ENCODE data around the gene KLHL13.

The KLHL13 gene

GRCh38 chrX:117990438-117990837, 126.2 kb downstream of the KLHL13 start:
- Histone ChIP-seq H3K9ac (ENCODE audit: low read length) (no peak overlapping the region), H3K27ac (ENCODE audit: low read depth, low read length) (no peak overlapping the region), H3K9me3 (ENCODE audit: control insufficient read depth, insufficient read depth, low read depth, low read length) (no peaks in the 10 kb centered on the region), H3K36me3 (ENCODE audit: control insufficient read depth, insufficient read depth, low read length) (no peaks in the 10 kb centered on the region), H3K4me3 (ENCODE audit: low read depth, low read length) (no peak overlapping the region), H3K27me3 (ENCODE audit: control insufficient read depth, insufficient read depth, low read length) (peaks cover 2% of the 10 kb centered on the region; the same call in 1 of the 2 replicates), H3K4me1 (ENCODE audit: control insufficient read depth, insufficient read depth, low read length) (no peaks in the 10 kb centered on the region)

DNA sequence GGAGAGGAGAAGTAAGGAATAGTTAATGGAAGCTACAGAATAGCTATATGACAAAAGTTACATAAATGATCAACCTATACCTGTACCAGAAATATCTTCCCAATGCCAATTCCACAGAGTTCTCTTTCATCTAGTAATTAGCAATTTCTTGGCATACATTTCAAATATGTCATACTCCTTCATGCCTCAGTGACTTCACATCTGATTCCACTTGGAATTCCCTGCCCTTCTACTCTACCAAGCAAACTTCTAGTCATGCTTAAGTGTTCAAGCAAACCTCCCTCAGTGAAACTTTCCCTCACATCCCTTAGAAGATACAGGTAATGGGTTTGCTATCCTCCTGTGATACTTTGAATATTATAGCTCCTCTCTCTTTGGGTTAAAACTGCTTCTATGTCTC, 127.1 kb downstream of the KLHL13 start:
- Histone ChIP-seq H3K36me3 (ENCODE audit: control insufficient read depth, insufficient read depth, low read length) (no peaks in the 10 kb centered on the region), H3K4me3 (ENCODE audit: low read depth, low read length) (no peak overlapping the region), H3K9ac (ENCODE audit: low read length) (no peak overlapping the region), H3K4me1 (ENCODE audit: control insufficient read depth, insufficient read depth, low read length) (no peaks in the 10 kb centered on the region), H3K27ac (ENCODE audit: low read depth, low read length) (no peak overlapping the region), H3K27me3 (ENCODE audit: control insufficient read depth, insufficient read depth, low read length) (peaks cover 2% of the 10 kb centered on the region; the same call in 1 of the 2 replicates), H3K9me3 (ENCODE audit: control insufficient read depth, insufficient read depth, low read depth, low read length) (no peaks in the 10 kb centered on the region)

- H3K9ac ChIP-seq (ENCODE audit: low read length) = no peak overlapping the region
- H3K27ac ChIP-seq (ENCODE audit: low read depth, low read length) = no peak overlapping the region
- no peaks in the 10 kb centered on the region for H3K4me1 ChIP-seq (ENCODE audit: control insufficient read depth, insufficient read depth, low read length)
- H3K27me3 ChIP-seq (ENCODE audit: control insufficient read depth, insufficient read depth, low read length) = peaks cover 2% of the 10 kb centered on the region; the same call in 1 of the 2 replicates
- no peaks in the 10 kb centered on the region for H3K36me3 ChIP-seq (ENCODE audit: control insufficient read depth, insufficient read depth, low read length)
- H3K4me3 ChIP-seq (ENCODE audit: low read depth, low read length) = no peak overlapping the region
- no peaks in the 10 kb centered on the region for H3K9me3 ChIP-seq (ENCODE audit: control insufficient read depth, insufficient read depth, low read depth, low read length)
Observed at GRCh38 chrX:117987373-117987772, 129.2 kb downstream of the KLHL13 start.

- no peak overlapping the region for H3K27ac ChIP-seq (ENCODE audit: low read depth, low read length)
- H3K9ac ChIP-seq (ENCODE audit: low read length) = no peak overlapping the region
- peaks cover 2% of the 10 kb centered on the region; the same call in 1 of the 2 replicates for H3K27me3 ChIP-seq (ENCODE audit: control insufficient read depth, insufficient read depth, low read length)
- no peaks in the 10 kb centered on the region for H3K36me3 ChIP-seq (ENCODE audit: control insufficient read depth, insufficient read depth, low read length)
- H3K4me3 ChIP-seq (ENCODE audit: low read depth, low read length) = no peak overlapping the region
- H3K9me3 ChIP-seq (ENCODE audit: control insufficient read depth, insufficient read depth, low read depth, low read length) = no peaks in the 10 kb centered on the region
- H3K4me1 ChIP-seq (ENCODE audit: control insufficient read depth, insufficient read depth, low read length) = no peaks in the 10 kb centered on the region
Observed at GRCh38 chrX:117985241-117985640, 131.4 kb downstream of the KLHL13 start.

DNA sequence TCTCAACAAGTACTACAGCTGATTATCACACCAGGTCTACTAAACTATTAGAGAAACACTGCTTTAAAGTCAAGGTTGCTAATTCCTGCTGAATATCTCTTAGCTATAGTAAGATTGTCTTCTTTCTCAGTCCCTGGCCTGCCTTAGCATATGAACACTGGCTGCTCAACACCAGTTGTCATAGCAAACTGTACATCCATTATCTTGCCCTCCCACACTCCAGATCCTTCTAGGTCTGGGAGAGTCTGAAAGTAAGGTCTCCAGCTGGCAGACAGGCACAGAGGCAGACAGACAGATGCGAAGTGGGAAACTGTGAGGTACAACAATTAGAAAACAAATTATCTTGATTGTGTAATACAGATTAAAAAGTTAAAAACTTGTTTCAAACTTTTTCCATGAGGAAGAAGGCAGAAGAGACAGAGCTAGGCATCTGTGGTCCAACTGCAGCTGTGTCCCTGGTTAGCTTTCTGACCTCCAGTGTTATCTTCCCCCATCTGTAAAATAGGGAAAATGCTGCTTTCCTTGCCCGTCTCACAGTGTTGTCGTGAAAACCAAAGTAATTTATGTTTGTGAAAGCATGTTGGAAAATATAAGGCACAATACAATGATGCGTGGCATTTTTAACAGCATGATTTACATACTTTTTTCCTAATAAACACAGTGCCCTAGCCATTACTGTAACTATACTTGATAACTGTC, 133.8 kb downstream of the KLHL13 start:
- Histone ChIP-seq H3K27me3 (ENCODE audit: control insufficient read depth, insufficient read depth, low read length) (peaks cover 2% of the 10 kb centered on the region; the same call in 1 of the 2 replicates), H3K27ac (ENCODE audit: low read depth, low read length) (no peak overlapping the region), H3K36me3 (ENCODE audit: control insufficient read depth, insufficient read depth, low read length) (no peaks in the 10 kb centered on the region), H3K9ac (ENCODE audit: low read length) (no peak overlapping the region), H3K9me3 (ENCODE audit: control insufficient read depth, insufficient read depth, low read depth, low read length) (no peaks in the 10 kb centered on the region), H3K4me3 (ENCODE audit: low read depth, low read length) (no peak overlapping the region), H3K4me1 (ENCODE audit: control insufficient read depth, insufficient read depth, low read length) (no peaks in the 10 kb centered on the region)

- Histone ChIP-seq H3K27me3 (ENCODE audit: control insufficient read depth, insufficient read depth, low read length) (no peaks in the 10 kb centered on the region; the same call in 1 of the 2 replicates), H3K36me3 (ENCODE audit: control insufficient read depth, insufficient read depth, low read length) (no peaks in the 10 kb centered on the region), H3K4me1 (ENCODE audit: control insufficient read depth, insufficient read depth, low read length) (no peaks in the 10 kb centered on the region), H3K9ac (ENCODE audit: low read length) (no peak overlapping the region), H3K9me3 (ENCODE audit: control insufficient read depth, insufficient read depth, low read depth, low read length) (no peaks in the 10 kb centered on the region), H3K27ac (ENCODE audit: low read depth, low read length) (no peak overlapping the region), H3K4me3 (ENCODE audit: low read depth, low read length) (no peak overlapping the region)
Observed at GRCh38 chrX:117978402-117978801, 138.2 kb downstream of the KLHL13 start.

DNA sequence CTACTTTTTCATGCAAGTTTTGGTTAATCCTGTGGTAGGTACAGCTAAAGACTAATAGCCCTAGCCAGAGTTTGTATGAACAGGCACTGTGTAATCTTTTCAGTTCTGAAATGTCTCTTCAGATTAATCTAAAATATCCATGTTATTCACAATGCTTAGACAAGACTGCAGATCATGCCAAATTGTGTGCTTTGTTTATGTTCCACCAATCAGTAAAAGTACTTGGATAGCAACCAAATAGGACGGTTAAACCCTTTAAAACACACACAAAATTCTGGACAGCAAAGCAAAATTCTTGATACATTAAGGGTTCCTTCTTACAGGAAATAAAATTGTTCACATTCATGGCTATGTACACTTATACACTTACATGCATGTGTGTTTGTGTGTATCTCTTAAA, 139.1 kb downstream of the KLHL13 start:
- Histone ChIP-seq H3K27ac (ENCODE audit: low read depth, low read length) (no peak overlapping the region), H3K27me3 (ENCODE audit: control insufficient read depth, insufficient read depth, low read length) (no peaks in the 10 kb centered on the region; the same call in 1 of the 2 replicates), H3K4me1 (ENCODE audit: control insufficient read depth, insufficient read depth, low read length) (peaks cover 8% of the 10 kb centered on the region), H3K9ac (ENCODE audit: low read length) (no peak overlapping the region), H3K9me3 (ENCODE audit: control insufficient read depth, insufficient read depth, low read depth, low read length) (no peaks in the 10 kb centered on the region), H3K36me3 (ENCODE audit: control insufficient read depth, insufficient read depth, low read length) (no peaks in the 10 kb centered on the region), H3K4me3 (ENCODE audit: low read depth, low read length) (no peak overlapping the region)

DNA sequence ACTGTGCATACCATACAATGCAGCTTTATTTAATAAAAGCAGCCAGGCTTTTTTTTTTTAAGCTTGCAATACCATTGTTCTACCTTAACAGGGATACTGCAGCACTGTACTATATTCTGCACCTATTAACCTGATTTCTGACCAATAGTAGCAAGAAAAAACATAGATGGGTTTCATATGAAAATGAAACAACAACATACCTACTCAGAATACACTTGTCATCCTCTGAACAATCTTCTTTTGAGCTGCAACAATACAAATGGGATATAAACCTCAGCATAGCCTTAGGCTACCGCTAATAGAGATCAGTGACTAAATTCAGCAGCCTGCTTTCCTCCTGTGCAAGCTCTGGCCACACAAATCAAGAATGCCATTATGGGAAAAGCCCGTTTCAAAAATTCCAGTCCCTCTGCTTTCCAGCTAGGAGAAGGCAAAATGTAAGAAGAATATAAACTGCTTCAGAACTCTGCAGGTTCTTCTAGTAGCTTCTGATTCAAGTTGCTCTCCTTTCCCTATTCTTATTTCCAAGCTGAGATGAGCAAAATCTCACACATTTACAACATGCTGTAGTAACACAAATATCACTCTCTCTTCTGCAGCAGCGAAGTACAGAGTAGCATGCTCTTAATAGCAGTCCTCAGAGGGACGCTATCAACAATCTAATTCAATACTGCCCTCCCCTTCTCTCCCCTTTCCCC, 143.4 kb downstream of the KLHL13 start:
- Histone ChIP-seq H3K4me1 (ENCODE audit: control insufficient read depth, insufficient read depth, low read length) (peaks cover 11% of the 10 kb centered on the region), H3K9ac (ENCODE audit: low read length) (no peak overlapping the region), H3K27me3 (ENCODE audit: control insufficient read depth, insufficient read depth, low read length) (no peaks in the 10 kb centered on the region; the same call in 1 of the 2 replicates), H3K9me3 (ENCODE audit: control insufficient read depth, insufficient read depth, low read depth, low read length) (no peaks in the 10 kb centered on the region), H3K36me3 (ENCODE audit: control insufficient read depth, insufficient read depth, low read length) (no peaks in the 10 kb centered on the region), H3K4me3 (ENCODE audit: low read depth, low read length) (no peak overlapping the region), H3K27ac (ENCODE audit: low read depth, low read length) (no peak overlapping the region)

- no peaks in the 10 kb centered on the region for H3K36me3 ChIP-seq (ENCODE audit: control insufficient read depth, insufficient read depth, low read length)
- no peak overlapping the region for H3K9ac ChIP-seq (ENCODE audit: low read length)
- no peak overlapping the region for H3K27ac ChIP-seq (ENCODE audit: low read depth, low read length)
- H3K27me3 ChIP-seq (ENCODE audit: control insufficient read depth, insufficient read depth, low read length) = no peaks in the 10 kb centered on the region; the same call in 1 of the 2 replicates
- H3K4me1 ChIP-seq (ENCODE audit: control insufficient read depth, insufficient read depth, low read length) = peaks cover 11% of the 10 kb centered on the region
- no peak overlapping the region for H3K4me3 ChIP-seq (ENCODE audit: low read depth, low read length)
- no peaks in the 10 kb centered on the region for H3K9me3 ChIP-seq (ENCODE audit: control insufficient read depth, insufficient read depth, low read depth, low read length)
Observed at GRCh38 chrX:117972711-117973109, 143.9 kb downstream of the KLHL13 start.

DNA sequence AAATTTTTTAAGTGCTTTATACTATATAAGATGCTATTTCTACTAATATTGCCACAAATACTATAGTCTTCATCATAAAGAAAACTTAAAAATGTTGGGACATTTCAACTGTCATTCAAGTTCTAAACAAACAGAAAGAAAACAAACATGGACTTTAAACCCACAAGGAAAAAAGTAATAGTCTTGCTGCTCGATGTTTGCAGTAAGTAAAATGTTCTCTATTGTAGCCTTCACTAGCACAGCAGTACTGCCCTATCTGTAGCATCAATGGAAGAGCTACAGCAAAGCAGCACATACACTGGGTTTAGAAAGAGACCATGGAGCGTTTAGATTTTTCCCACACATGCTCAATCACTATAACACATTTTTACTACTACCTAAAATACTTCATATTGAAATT, 146.8 kb downstream of the KLHL13 start:
- no peaks in the 10 kb centered on the region; the same call in 1 of the 2 replicates for H3K27me3 ChIP-seq (ENCODE audit: control insufficient read depth, insufficient read depth, low read length)
- H3K9me3 ChIP-seq (ENCODE audit: control insufficient read depth, insufficient read depth, low read depth, low read length) = no peaks in the 10 kb centered on the region
- peaks cover 11% of the 10 kb centered on the region for H3K4me1 ChIP-seq (ENCODE audit: control insufficient read depth, insufficient read depth, low read length)
- no peak overlapping the region for H3K4me3 ChIP-seq (ENCODE audit: low read depth, low read length)
- H3K9ac ChIP-seq (ENCODE audit: low read length) = no peak overlapping the region
- H3K27ac ChIP-seq (ENCODE audit: low read depth, low read length) = no peak overlapping the region
- H3K36me3 ChIP-seq (ENCODE audit: control insufficient read depth, insufficient read depth, low read length) = no peaks in the 10 kb centered on the region

- no peaks in the 10 kb centered on the region for H3K9me3 ChIP-seq (ENCODE audit: control insufficient read depth, insufficient read depth, low read depth, low read length)
- H3K4me1 ChIP-seq (ENCODE audit: control insufficient read depth, insufficient read depth, low read length) = peaks cover 11% of the 10 kb centered on the region
- no peak overlapping the region for H3K9ac ChIP-seq (ENCODE audit: low read length)
- no peaks in the 10 kb centered on the region; the same call in 1 of the 2 replicates for H3K27me3 ChIP-seq (ENCODE audit: control insufficient read depth, insufficient read depth, low read length)
- H3K4me3 ChIP-seq (ENCODE audit: low read depth, low read length) = no peak overlapping the region
- H3K27ac ChIP-seq (ENCODE audit: low read depth, low read length) = no peak overlapping the region
- no peaks in the 10 kb centered on the region for H3K36me3 ChIP-seq (ENCODE audit: control insufficient read depth, insufficient read depth, low read length)
Observed at GRCh38 chrX:117969328-117969727, 147.3 kb downstream of the KLHL13 start.

All from HUES6 (cell line).